Measurements from ENCODE around the gene RGMA. TPM values are rescaled to one million over a fixed set of nuclear protein-coding genes. Genes with fewer than 3 reads are reported as not detected.

RGMA gene
- total RNA-seq, 2 experiments from 2014 or later = not detected

DNA sequence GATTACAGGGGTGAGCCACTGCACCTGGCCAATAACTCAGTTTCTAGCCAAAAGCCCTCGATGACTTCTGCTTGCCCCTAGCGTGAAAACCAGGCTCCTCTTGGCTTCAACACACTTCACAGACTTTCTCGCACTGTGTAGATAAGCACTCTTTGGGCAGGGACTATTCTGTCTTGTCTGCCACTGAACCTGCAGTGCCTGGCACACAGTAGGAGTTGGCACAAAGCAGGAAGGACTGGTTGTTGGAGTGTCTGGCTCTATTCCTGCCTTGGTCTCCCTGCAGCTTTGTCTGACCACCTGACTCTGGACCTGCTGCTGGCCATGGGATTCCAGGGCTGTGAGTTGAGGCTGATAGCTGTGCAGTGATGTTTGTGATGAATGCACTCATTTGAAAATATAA is 46.4 kb upstream of the RGMA start:
- Histone ChIP-seq H3K79me2 (ENCODE audit: insufficient read depth, low read depth, low read length) (no peaks in the 10 kb centered on the region), H3K4me2 (ENCODE audit: low read length) (no peak overlapping the region), H3K4me3 (ENCODE audit: low read depth, low read length, poor library complexity, severe bottlenecking) (no peak overlapping the region), H2AFZ (ENCODE audit: low read length) (no peak overlapping the region), H3K9me3 (ENCODE audit: low read length) (no peaks in the 10 kb centered on the region), H3K36me3 (ENCODE audit: insufficient read depth, low read length) (no peaks in the 10 kb centered on the region), H3K9me2 (ENCODE audit: insufficient read depth, low read length) (no peaks in the 10 kb centered on the region), H4K20me1 (ENCODE audit: insufficient read depth, low read length) (no peaks in the 10 kb centered on the region), H3K4me1 (ENCODE audit: insufficient read depth, low read length, poor library complexity, severe bottlenecking) (no peaks in the 10 kb centered on the region), H3K27ac (ENCODE audit: low read depth, low read length, poor library complexity, severe bottlenecking) (no peak overlapping the region)
- no TSS peak for BruUV-seq (replicated peaks)
- CTCF ChIA-PET (ENCODE audit: unreplicated experiment) = no interaction called here
- POLR2A ChIA-PET = no interaction called here
- intact Hi-C loops (cut with micrococcal nuclease; ENCODE audit: unreplicated experiment) = no loop called here
- no peak for TF ChIP-seq EZH2phosphoT487 (IDR thresholded peaks at IDR 0.05; ENCODE audit: borderline replicate concordance, low read depth, low read length)
- no peak for TF ChIP-seq CTCF (conservative IDR thresholded peaks at IDR 0.05; ENCODE audit: low read length)
- DNase-seq (ENCODE audit: low spot score) = no peak

- Histone ChIP-seq H3K4me1 (ENCODE audit: insufficient read depth, low read length, poor library complexity, severe bottlenecking) (no peaks in the 10 kb centered on the region), H2AFZ (ENCODE audit: low read length) (no peak overlapping the region), H3K4me2 (ENCODE audit: low read length) (no peak overlapping the region), H3K9me2 (ENCODE audit: insufficient read depth, low read length) (no peaks in the 10 kb centered on the region), H4K20me1 (ENCODE audit: insufficient read depth, low read length) (no peaks in the 10 kb centered on the region), H3K4me3 (ENCODE audit: low read depth, low read length, poor library complexity, severe bottlenecking) (no peak overlapping the region), H3K9me3 (ENCODE audit: low read length) (no peaks in the 10 kb centered on the region), H3K27ac (ENCODE audit: low read depth, low read length, poor library complexity, severe bottlenecking) (no peak overlapping the region), H3K79me2 (ENCODE audit: insufficient read depth, low read depth, low read length) (no peaks in the 10 kb centered on the region), H3K36me3 (ENCODE audit: insufficient read depth, low read length) (no peaks in the 10 kb centered on the region)
- intact Hi-C loops (cut with micrococcal nuclease; ENCODE audit: unreplicated experiment) = no loop called here
- no peak for DNase-seq (ENCODE audit: low spot score)
- ChIA-PET POLR2A (no interaction called here), CTCF (ENCODE audit: unreplicated experiment) (no interaction called here)
- no peak for TF ChIP-seq CTCF (conservative IDR thresholded peaks at IDR 0.05; ENCODE audit: low read length)
- no peak for TF ChIP-seq EZH2phosphoT487 (IDR thresholded peaks at IDR 0.05; ENCODE audit: borderline replicate concordance, low read depth, low read length)
- BruUV-seq (replicated peaks) = no TSS peak
Measured at GRCh38 chr15:93131485-93132095, 42.6 kb upstream of the RGMA start.

DNA sequence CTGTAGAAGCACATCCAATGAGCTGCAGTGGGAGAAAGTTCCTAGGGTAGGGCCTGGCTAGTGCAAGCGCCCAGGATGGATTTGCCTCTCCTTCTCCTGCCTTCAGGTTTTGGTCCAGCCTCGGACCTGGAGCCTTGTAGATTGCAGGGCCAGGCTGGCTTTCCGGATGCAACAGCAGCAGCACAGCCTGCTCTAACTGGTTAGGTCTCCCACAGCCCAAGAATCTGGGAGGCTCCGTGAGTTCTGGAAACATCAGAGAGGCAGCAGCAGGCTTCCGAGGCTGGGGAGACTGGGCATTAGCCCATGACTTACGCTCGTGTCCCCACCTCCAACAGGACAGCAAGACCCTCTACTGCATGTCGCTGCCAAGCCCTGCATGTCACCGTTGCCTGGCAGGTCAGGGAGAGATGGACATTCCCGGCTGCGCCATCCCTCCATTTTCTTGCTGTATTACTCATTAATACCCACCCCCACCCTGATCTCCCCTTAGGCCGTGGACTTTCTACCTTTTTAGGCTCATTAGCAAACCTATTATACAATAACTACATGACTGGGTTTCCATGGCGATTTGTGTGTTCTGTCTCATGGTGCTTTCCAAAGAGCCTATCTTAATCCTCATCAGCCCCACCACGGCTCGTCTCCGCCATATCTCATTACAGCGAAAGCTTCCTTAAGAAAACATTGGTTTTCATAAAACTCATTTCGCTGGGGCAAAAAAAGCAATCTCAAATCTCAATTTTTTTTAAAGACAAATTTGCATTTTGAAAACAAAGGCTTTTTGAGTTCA is 40.9 kb upstream of the RGMA start:
- Histone ChIP-seq H3K9me3 (ENCODE audit: low read length) (no peaks in the 10 kb centered on the region), H2AFZ (ENCODE audit: low read length) (no peak overlapping the region), H3K4me3 (ENCODE audit: low read depth, low read length, poor library complexity, severe bottlenecking) (no peak overlapping the region), H3K79me2 (ENCODE audit: insufficient read depth, low read depth, low read length) (no peaks in the 10 kb centered on the region), H3K4me2 (ENCODE audit: low read length) (no peak overlapping the region), H3K27ac (ENCODE audit: low read depth, low read length, poor library complexity, severe bottlenecking) (no peak overlapping the region), H3K4me1 (ENCODE audit: insufficient read depth, low read length, poor library complexity, severe bottlenecking) (no peaks in the 10 kb centered on the region), H3K9me2 (ENCODE audit: insufficient read depth, low read length) (no peaks in the 10 kb centered on the region), H4K20me1 (ENCODE audit: insufficient read depth, low read length) (no peaks in the 10 kb centered on the region), H3K36me3 (ENCODE audit: insufficient read depth, low read length) (no peaks in the 10 kb centered on the region)
- TF ChIP-seq CTCF (conservative IDR thresholded peaks at IDR 0.05; ENCODE audit: low read length) = no peak
- no peak for TF ChIP-seq EZH2phosphoT487 (IDR thresholded peaks at IDR 0.05; ENCODE audit: borderline replicate concordance, low read depth, low read length)
- ChIA-PET CTCF (ENCODE audit: unreplicated experiment) (no interaction called here), POLR2A (no interaction called here)
- BruUV-seq (replicated peaks) = no TSS peak
- intact Hi-C loops (cut with micrococcal nuclease; ENCODE audit: unreplicated experiment) = no loop called here
- no peak for DNase-seq (ENCODE audit: low spot score)

Measured in OCI-LY7 (cell line).